ENCODE data around the gene SYNE1. TPM values are rescaled to one million over a fixed set of nuclear protein-coding genes. Genes with fewer than 3 reads are reported as not detected.

SYNE1 gene
- total and polyA plus RNA-seq, 2 of the 8 experiments (the other 6 are each of a cell fraction or from before 2014, with no cell fraction given), result 2.8 to 5.5 TPM

DNA sequence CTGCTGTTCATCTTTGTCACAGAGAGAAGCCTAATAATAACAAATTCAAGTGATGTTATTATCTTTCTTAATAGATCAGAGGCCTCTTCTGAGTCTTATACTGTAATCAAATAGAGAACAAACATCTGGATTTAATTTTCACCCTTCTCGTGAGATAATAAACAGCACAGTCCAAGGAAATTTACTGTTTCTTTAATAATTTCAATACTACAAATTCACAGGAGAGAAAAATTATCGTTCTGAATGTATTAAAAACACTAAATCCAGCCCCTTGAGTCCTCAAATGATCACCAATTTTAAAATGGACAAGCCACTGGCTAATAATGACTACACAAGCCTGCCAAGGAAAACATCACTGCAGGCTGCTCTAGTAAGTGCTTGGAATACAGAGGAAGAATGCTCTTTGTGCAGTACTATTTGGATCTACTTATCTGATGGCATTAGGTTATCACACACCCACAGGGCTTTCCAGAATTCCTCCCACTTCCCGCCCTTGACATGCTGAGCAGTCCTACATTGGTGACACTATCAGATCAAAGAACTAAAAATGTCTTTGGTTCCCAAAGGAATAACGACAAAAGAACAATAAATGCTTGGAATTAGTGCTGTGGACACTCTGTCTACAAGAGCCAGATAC, 38.1 kb downstream of the SYNE1 start:
- no peaks in the 10 kb centered on the region for H4K20me1 ChIP-seq (replicated peaks in 1 of 2; ENCODE audit: control insufficient read depth in 1 of 2, insufficient read depth in 2 of 2, low read length in 2 of 2)
- no peak overlapping the region for H3K56ac ChIP-seq (replicated peaks; ENCODE audit: insufficient read length, low read depth, low read length)
- TF ChIP-seq RXRA (IDR thresholded peaks at IDR 0.05; ENCODE audit: insufficient read depth, low read depth, low read length) (no peak), CBX8 (IDR thresholded peaks at IDR 0.05; ENCODE audit: borderline replicate concordance, low read depth, low read length) (no peak), FOSL1 (IDR thresholded peaks at IDR 0.05; ENCODE audit: insufficient read depth, low read depth, low read length) (no peak), BRCA1 (IDR thresholded peaks at IDR 0.05; ENCODE audit: low read depth, low read length) (no peak), RAD21 (IDR thresholded peaks at IDR 0.05 in 1 of 2, conservative IDR thresholded peaks at IDR 0.05 in 1 of 2; ENCODE audit: low read depth in 2 of 2, low read length in 2 of 2) (no peak), SP1 (IDR thresholded peaks at IDR 0.05; ENCODE audit: low read depth, low read length) (no peak), RFX5 (IDR thresholded peaks at IDR 0.05; ENCODE audit: borderline replicate concordance, low read depth, low read length) (no peak), PHF8 (conservative IDR thresholded peaks at IDR 0.05; ENCODE audit: low read depth, low read length) (no peak), CHD2 (IDR thresholded peaks at IDR 0.05; ENCODE audit: low read length) (no peak), CBX5 (IDR thresholded peaks at IDR 0.05; ENCODE audit: low read depth, low read length) (no peak), RNF2 (IDR thresholded peaks at IDR 0.05; ENCODE audit: borderline replicate concordance, low read depth, low read length, missing control alignments, poor library complexity, severe bottlenecking) (no peak), KDM1A (IDR thresholded peaks at IDR 0.05; ENCODE audit: borderline replicate concordance, low read length) (no peak), EZH2 (IDR thresholded peaks at IDR 0.05; ENCODE audit: low read depth, low read length, severe bottlenecking) (no peak)
- H2AK5ac ChIP-seq (ENCODE audit: low read depth, low read length), result no peak overlapping the region
- no peak overlapping the region for H4K5ac ChIP-seq (ENCODE audit: insufficient read length, low read depth, low read length)
- no peak overlapping the region for H2BK12ac ChIP-seq (ENCODE audit: low read depth, low read length)
- H3K79me2 ChIP-seq (ENCODE audit: control insufficient read depth in 1 of 2, insufficient read depth in 2 of 2, low read length in 2 of 2), result no peaks in the 10 kb centered on the region
- no peak overlapping the region for H2AFZ ChIP-seq (ENCODE audit: low read length)
- H3K27me3 ChIP-seq (replicated peaks in 1 of 4; ENCODE audit: control insufficient read depth in 3 of 4, extremely low read depth in 1 of 4, insufficient read depth in 3 of 4, low read length in 3 of 4), result no peaks in the 10 kb centered on the region
- H2BK15ac ChIP-seq (ENCODE audit: low read length), result no peak overlapping the region
- no peak overlapping the region for H3K9ac ChIP-seq (replicated peaks in 1 of 4; ENCODE audit: extremely low read depth in 1 of 4, low read depth in 3 of 4, low read length in 3 of 4)
- no peak overlapping the region for H2BK20ac ChIP-seq (ENCODE audit: low read length)
- FAIRE-seq (no peak), DNase-seq (ENCODE audit: low read depth in 1 of 2, low spot score in 2 of 2) (no peak)
- no peak overlapping the region for H3K14ac ChIP-seq (ENCODE audit: insufficient read length)
- no peak overlapping the region for H3K23ac ChIP-seq (ENCODE audit: insufficient read length)
- 83% methylated on average over 4 of the region's 4 CpGs; no CpG with 5 or more reads in 1 of the 2 experiments for WGBS, 2 experiments (ENCODE audit: extremely low coverage in 1 of 2, insufficient coverage in 1 of 2, insufficient read length in 1 of 2, insufficient replicate concordance in 2 of 2, low coverage in 1 of 2, low lambda C conversion rate in 2 of 2, missing lambda C conversion rate in 1 of 2)
- H3K4me2 ChIP-seq (ENCODE audit: insufficient read depth in 1 of 2, low read depth in 2 of 2, low read length in 2 of 2), result no peak overlapping the region
- H3K79me1 ChIP-seq (ENCODE audit: low read depth, low read length), result no peaks in the 10 kb centered on the region
- H3K36me3 ChIP-seq (ENCODE audit: control insufficient read depth in 2 of 4, insufficient read depth in 4 of 4, low read length in 3 of 4), result no peaks in the 10 kb centered on the region
- H3K4me3 ChIP-seq (ENCODE audit: extremely low read depth in 1 of 4, insufficient read depth in 2 of 4, low read depth in 3 of 4, low read length in 4 of 4), result no peak overlapping the region
- H3K27ac ChIP-seq (ENCODE audit: low read depth, low read length), result no peak overlapping the region
- H4K8ac ChIP-seq (ENCODE audit: extremely low read depth, insufficient read depth, low read length), result no peak overlapping the region
- no peak overlapping the region for H3K4ac ChIP-seq (replicated peaks; ENCODE audit: insufficient read length, low read depth, low read length)
- H3K9me3 ChIP-seq (ENCODE audit: insufficient read depth in 2 of 2, low read depth in 1 of 2, low read length in 1 of 2), result no peaks in the 10 kb centered on the region
- no peaks in the 10 kb centered on the region for H3K23me2 ChIP-seq (ENCODE audit: low read depth, low read length)
- POLR2A ChIA-PET (ENCODE audit: partially characterized antibody), result no interaction called here
- H2BK5ac ChIP-seq (ENCODE audit: low read depth, low read length), result no peak overlapping the region
- CTCF ChIA-PET (ENCODE audit: partially characterized antibody), result interaction anchor here (1.6 kb wide), 1 partner anchor 12 kb away, joined by 3 read pairs; no protein-coding TSS in a partner anchor
- no peak overlapping the region for H3K18ac ChIP-seq (ENCODE audit: extremely low read depth, low read length)
- H3K4me1 ChIP-seq (replicated peaks in 1 of 4; ENCODE audit: control insufficient read depth in 3 of 4, insufficient read depth in 4 of 4, low read length in 3 of 4), result no peaks in the 10 kb centered on the region
- no peak overlapping the region for H4K91ac ChIP-seq (replicated peaks; ENCODE audit: insufficient read length, low read length)
- H2BK120ac ChIP-seq (replicated peaks; ENCODE audit: low read depth, low read length), result no peak overlapping the region

Data from H1 (cell line).